A549 (cell line): ENCODE data around the gene CCDC152. TPM values are rescaled to one million over a fixed set of nuclear protein-coding genes. Genes with fewer than 3 reads are reported as not detected.

ENCODE experiments used
- CBX8 ChIP-seq: fragments of 200-600 bp; sonication (generic); IDR thresholded peaks from 2 replicates; pipeline ENCODE4 v1.6.1; 2016
- GATA3 ChIP-seq: IDR thresholded peaks from 2 replicates; pipeline ENCODE4 v1.6.1; 2012; ENCODE audit warnings: borderline replicate concordance
- polyA plus RNA-seq, 4 experiments: library from polyadenylated mRNA; depleted of rRNA in 3 of 4; stranded (reverse); fragments of >200 nt; fragmentation: RNase III in 1 of 4; extraction: RNeasy Plus Mini Kit Qiagen cat#74134 plus additional on column Dnase treatment in 1 of 4; gene quantifications; 2 replicates in 3 of 4; 3 replicates in 1 of 4; pipeline ENCODE4 v1.2.3, GENCODE V29; 2011 to 2017

Gene CCDC152
- polyA plus RNA-seq, 2 of the 4 experiments (the other 2 are of a cell fraction), result not detected

- TF ChIP-seq CBX8, result no peak
- no peak for TF ChIP-seq GATA3
Observed at GRCh38 chr5:42851481-42851880, 94.9 kb downstream of the CCDC152 start (continued).

Other genes starting within 250 kb of the CCDC152 start
- 0.96 and 1.0 TPM in 2 replicates for gene SELENOP, start 55.1 kb downstream of the CCDC152 start, polyA plus RNA-seq (2011; rRNA removed)
- 0.08 to 0.17 TPM (median 0.14 TPM) in 3 replicates for gene SELENOP, start 55.1 kb downstream of the CCDC152 start, polyA plus RNA-seq (2017; fragmentation: RNase III; extraction: RNeasy Plus Mini Kit Qiagen cat#74134 plus additional on column Dnase treatment)